ENCODE data around the gene ANKMY2.

The ANKMY2 gene

GRCh38 chr7:16645593-16646471 is at the start of gene ANKMY2, which contains the start of gene BZW2:
TSS of gene ANKMY2 (minus strand) at chr7:16645754. CDS start at chr7:16645573, 181 bp downstream.
TSS of gene BZW2 (plus strand) at chr7:16646181. CDS start at chr7:16665444, 19,263 bp downstream.
- H3K9me3 ChIP-seq (ENCODE audit: insufficient read depth, low read length), result no peaks in the 10 kb centered on the region
- peak within 1 kb of the TSS; percentile 66 for H3K9ac ChIP-seq (ENCODE audit: low read length)
- H3K4me2 ChIP-seq (ENCODE audit: low read depth, low read length, poor library complexity, severe bottlenecking), result peak within 1 kb of the TSS; percentile 77
- H3K79me2 ChIP-seq (ENCODE audit: insufficient read depth, low read length), result peaks cover 44% of the 10 kb centered on the region
- peak within 1 kb of the TSS; percentile 97 for H2AFZ ChIP-seq (ENCODE audit: low read depth, low read length, severe bottlenecking)
- peak within 1 kb of the TSS; percentile 91 for H3K4me3 ChIP-seq (ENCODE audit: insufficient read depth, low read length, poor library complexity, severe bottlenecking)
- H3K36me3 ChIP-seq (ENCODE audit: low read length), result 0 out of 2 replicates have a peak, but pooled peaks cover 7% of the 10 kb centered on the region
- TF ChIP-seq CTCF (IDR thresholded peaks at IDR 0.05; ENCODE audit: insufficient read depth, low read length, poor library complexity, severe bottlenecking) (no peak), EZH2phosphoT487 (conservative IDR thresholded peaks at IDR 0.05; ENCODE audit: low read length) (no peak)
- no peaks in the 10 kb centered on the region for H3K9me2 ChIP-seq (replicated peaks; ENCODE audit: insufficient read depth, low read length)
- peaks cover 39% of the 10 kb centered on the region for H4K20me1 ChIP-seq (ENCODE audit: low read depth, low read length)
- peak within 1 kb of the TSS; percentile 43 for H3K27ac ChIP-seq (ENCODE audit: low read depth, low read length)
- H3K27me3 ChIP-seq (ENCODE audit: low read length), result no peaks in the 10 kb centered on the region
- peaks cover 14% of the 10 kb centered on the region; the same call in 1 of the 2 replicates for H3F3A ChIP-seq (ENCODE audit: insufficient read depth)

GRCh38 chr7:16694806-16695205 is 49.3 kb upstream of the ANKMY2 start:
- H3K9me2 ChIP-seq (replicated peaks; ENCODE audit: insufficient read depth, low read length), result no peaks in the 10 kb centered on the region
- no peak overlapping the region for H3K4me3 ChIP-seq (ENCODE audit: insufficient read depth, low read length, poor library complexity, severe bottlenecking)
- H4K20me1 ChIP-seq (ENCODE audit: low read depth, low read length), result no peaks in the 10 kb centered on the region
- H3K27me3 ChIP-seq (ENCODE audit: low read length), result no peaks in the 10 kb centered on the region
- no peaks in the 10 kb centered on the region for H3K79me2 ChIP-seq (ENCODE audit: insufficient read depth, low read length)
- H3K9me3 ChIP-seq (ENCODE audit: insufficient read depth, low read length), result no peaks in the 10 kb centered on the region
- H2AFZ ChIP-seq (ENCODE audit: low read depth, low read length, severe bottlenecking), result no peak overlapping the region
- no peak overlapping the region for H3K9ac ChIP-seq (ENCODE audit: low read length)
- no peak overlapping the region for H3K4me2 ChIP-seq (ENCODE audit: low read depth, low read length, poor library complexity, severe bottlenecking)
- H3K27ac ChIP-seq (ENCODE audit: low read depth, low read length), result no peak overlapping the region
- TF ChIP-seq CTCF (IDR thresholded peaks at IDR 0.05; ENCODE audit: insufficient read depth, low read length, poor library complexity, severe bottlenecking), result no peak
- no peak for TF ChIP-seq EZH2phosphoT487 (conservative IDR thresholded peaks at IDR 0.05; ENCODE audit: low read length)
- no peaks in the 10 kb centered on the region for H3F3A ChIP-seq (ENCODE audit: insufficient read depth)
- peaks cover 69% of the 10 kb centered on the region for H3K36me3 ChIP-seq (ENCODE audit: low read length)

DNA sequence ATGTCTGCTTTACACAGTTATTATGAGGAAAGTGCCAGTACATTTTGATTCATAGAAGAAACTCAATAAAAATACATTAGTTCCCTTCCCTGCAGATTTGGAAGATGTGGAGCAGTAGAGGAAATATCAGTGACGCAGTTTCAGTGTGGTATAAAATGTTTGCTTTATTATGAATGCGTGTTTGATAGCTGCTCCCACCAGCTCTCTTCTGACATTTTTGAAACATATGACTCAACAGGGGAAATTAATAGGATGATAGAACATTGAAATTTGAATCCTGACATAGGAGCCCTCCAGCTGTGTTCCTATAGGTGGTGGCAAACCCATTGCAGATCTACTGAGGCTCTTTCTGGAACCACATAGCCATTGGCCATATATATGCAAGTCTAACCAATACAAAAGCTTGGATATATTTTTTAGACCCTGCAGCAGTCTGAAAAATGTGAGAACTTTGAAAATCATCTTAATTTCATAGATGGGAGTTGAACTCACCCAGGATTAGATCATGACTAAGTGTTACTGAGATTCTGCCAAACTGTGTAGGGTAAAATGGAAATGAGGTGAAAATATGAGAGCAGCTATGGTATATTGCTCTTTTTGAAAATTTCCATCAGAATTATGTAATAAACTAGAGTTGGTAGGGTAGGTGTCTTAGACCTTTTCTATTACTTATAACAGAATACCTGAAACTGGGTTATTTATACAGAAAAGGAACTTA is 48.2 kb upstream of the ANKMY2 start:
- H3K36me3 ChIP-seq (ENCODE audit: low read length), result peaks cover 59% of the 10 kb centered on the region

More for the DNA sequence above, 48.2 kb upstream of the ANKMY2 start:
- H3K79me2 ChIP-seq (ENCODE audit: insufficient read depth, low read length), result no peaks in the 10 kb centered on the region
- H3K4me3 ChIP-seq (ENCODE audit: insufficient read depth, low read length, poor library complexity, severe bottlenecking), result no peak overlapping the region
- no peak overlapping the region for H3K9ac ChIP-seq (ENCODE audit: low read length)
- H3F3A ChIP-seq (ENCODE audit: insufficient read depth), result no peaks in the 10 kb centered on the region
- H3K9me2 ChIP-seq (replicated peaks; ENCODE audit: insufficient read depth, low read length), result no peaks in the 10 kb centered on the region
- H4K20me1 ChIP-seq (ENCODE audit: low read depth, low read length), result no peaks in the 10 kb centered on the region
- TF ChIP-seq EZH2phosphoT487 (conservative IDR thresholded peaks at IDR 0.05; ENCODE audit: low read length) (no peak), CTCF (IDR thresholded peaks at IDR 0.05; ENCODE audit: insufficient read depth, low read length, poor library complexity, severe bottlenecking) (no peak)
- no peak overlapping the region for H3K4me2 ChIP-seq (ENCODE audit: low read depth, low read length, poor library complexity, severe bottlenecking)
- H3K27me3 ChIP-seq (ENCODE audit: low read length), result no peaks in the 10 kb centered on the region
- no peak overlapping the region for H2AFZ ChIP-seq (ENCODE audit: low read depth, low read length, severe bottlenecking)
- H3K27ac ChIP-seq (ENCODE audit: low read depth, low read length), result no peak overlapping the region
- H3K9me3 ChIP-seq (ENCODE audit: insufficient read depth, low read length), result no peaks in the 10 kb centered on the region
